HG02763 (cell line): ENCODE measurements around the gene PID1.

Experiments
- ATAC-seq: cut with Tn5 transposase; IDR thresholded peaks from one replicate; pipeline ENCODE4 v1.9.1; 2021; ENCODE audit warnings: mild to moderate bottlenecking, moderate library complexity; ENCODE audit not compliant: unreplicated experiment

PID1 gene

GRCh38 chr2:229173825-229174359, 97.2 kb downstream of the PID1 start:
- ATAC-seq, result no peak

- no peak for ATAC-seq
Observed at GRCh38 chr2:229170916-229171315, 100.2 kb downstream of the PID1 start.

GRCh38 chr2:229170171-229170570, 100.9 kb downstream of the PID1 start:
- ATAC-seq, result no peak

GRCh38 chr2:229169751-229170150, 101.3 kb downstream of the PID1 start:
- no peak for ATAC-seq

GRCh38 chr2:229164545-229165249, 106.4 kb downstream of the PID1 start:
- no peak for ATAC-seq

GRCh38 chr2:229163893-229164292, 107.2 kb downstream of the PID1 start:
- no peak for ATAC-seq

- ATAC-seq, result no peak
Observed at GRCh38 chr2:229162015-229162414, 109.1 kb downstream of the PID1 start.

- ATAC-seq, result no peak
Observed at GRCh38 chr2:229160984-229161383, 110.1 kb downstream of the PID1 start.

GRCh38 chr2:229160180-229160579, 110.9 kb downstream of the PID1 start:
- no peak for ATAC-seq

- no peak for ATAC-seq
Observed at GRCh38 chr2:229159405-229159804, 111.7 kb downstream of the PID1 start.

GRCh38 chr2:229154381-229154780, 116.7 kb downstream of the PID1 start:
- ATAC-seq, result no peak

- ATAC-seq, result no peak
Observed at GRCh38 chr2:229153951-229154350, 117.1 kb downstream of the PID1 start.

GRCh38 chr2:229153267-229153666, 117.8 kb downstream of the PID1 start:
- ATAC-seq, result no peak

GRCh38 chr2:229152674-229153073, 118.4 kb downstream of the PID1 start:
- ATAC-seq, result no peak

GRCh38 chr2:229150317-229150716, 120.8 kb downstream of the PID1 start:
- ATAC-seq, result no peak

- ATAC-seq, result no peak
Observed at GRCh38 chr2:229141424-229142025, 129.6 kb downstream of the PID1 start.

GRCh38 chr2:229137639-229138038, 133.4 kb downstream of the PID1 start:
- ATAC-seq, result no peak

GRCh38 chr2:229137066-229137465, 134.0 kb downstream of the PID1 start:
- no peak for ATAC-seq

- no peak for ATAC-seq
Observed at GRCh38 chr2:229133155-229133772, 137.8 kb downstream of the PID1 start.

- ATAC-seq, result no peak
Observed at GRCh38 chr2:229132236-229132635, 138.9 kb downstream of the PID1 start.

GRCh38 chr2:229130522-229130921, 140.6 kb downstream of the PID1 start:
- ATAC-seq, result no peak

GRCh38 chr2:229129738-229130371, 141.2 kb downstream of the PID1 start:
- no peak for ATAC-seq
